ENCODE data around the gene KRT24. TPM values are rescaled to one million over a fixed set of nuclear protein-coding genes. Genes with fewer than 3 reads are reported as not detected.

Gene KRT24
- total RNA-seq, 2 donors from 2014 or later: 0.57 to 1.1 TPM

DNA sequence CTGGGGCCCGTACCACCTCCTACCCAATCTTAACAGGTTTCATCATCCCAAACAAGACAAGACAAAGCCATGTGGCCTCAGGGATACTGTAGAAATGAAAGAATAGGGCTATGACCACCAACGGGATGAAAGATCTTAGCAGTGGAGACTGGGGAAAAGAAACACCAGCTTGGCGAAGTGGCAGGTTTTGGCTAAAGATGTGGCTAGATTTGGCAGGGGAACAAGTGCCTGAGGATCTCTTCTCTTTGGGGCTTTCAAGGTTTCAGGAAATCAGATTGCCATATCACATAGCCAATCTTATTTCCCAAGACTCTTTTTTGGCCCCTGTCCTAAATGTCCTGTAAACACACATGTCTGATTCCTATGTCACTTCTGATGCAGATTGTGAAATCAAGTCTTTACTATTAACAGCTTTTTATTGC, 6.9 kb downstream of the KRT24 start:
- H3K36me3 ChIP-seq: no peaks in the 10 kb centered on the region
- no peak overlapping the region for H3K27ac ChIP-seq
- TF ChIP-seq, protein P1, sequence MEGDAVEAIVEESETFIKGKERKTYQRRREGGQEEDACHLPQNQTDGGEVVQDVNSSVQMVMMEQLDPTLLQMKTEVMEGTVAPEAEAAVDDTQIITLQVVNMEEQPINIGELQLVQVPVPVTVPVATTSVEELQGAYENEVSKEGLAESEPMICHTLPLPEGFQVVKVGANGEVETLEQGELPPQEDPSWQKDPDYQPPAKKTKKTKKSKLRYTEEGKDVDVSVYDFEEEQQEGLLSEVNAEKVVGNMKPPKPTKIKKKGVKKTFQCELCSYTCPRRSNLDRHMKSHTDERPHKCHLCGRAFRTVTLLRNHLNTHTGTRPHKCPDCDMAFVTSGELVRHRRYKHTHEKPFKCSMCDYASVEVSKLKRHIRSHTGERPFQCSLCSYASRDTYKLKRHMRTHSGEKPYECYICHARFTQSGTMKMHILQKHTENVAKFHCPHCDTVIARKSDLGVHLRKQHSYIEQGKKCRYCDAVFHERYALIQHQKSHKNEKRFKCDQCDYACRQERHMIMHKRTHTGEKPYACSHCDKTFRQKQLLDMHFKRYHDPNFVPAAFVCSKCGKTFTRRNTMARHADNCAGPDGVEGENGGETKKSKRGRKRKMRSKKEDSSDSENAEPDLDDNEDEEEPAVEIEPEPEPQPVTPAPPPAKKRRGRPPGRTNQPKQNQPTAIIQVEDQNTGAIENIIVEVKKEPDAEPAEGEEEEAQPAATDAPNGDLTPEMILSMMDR (IDR thresholded peaks at IDR 0.05): no peak

DNA sequence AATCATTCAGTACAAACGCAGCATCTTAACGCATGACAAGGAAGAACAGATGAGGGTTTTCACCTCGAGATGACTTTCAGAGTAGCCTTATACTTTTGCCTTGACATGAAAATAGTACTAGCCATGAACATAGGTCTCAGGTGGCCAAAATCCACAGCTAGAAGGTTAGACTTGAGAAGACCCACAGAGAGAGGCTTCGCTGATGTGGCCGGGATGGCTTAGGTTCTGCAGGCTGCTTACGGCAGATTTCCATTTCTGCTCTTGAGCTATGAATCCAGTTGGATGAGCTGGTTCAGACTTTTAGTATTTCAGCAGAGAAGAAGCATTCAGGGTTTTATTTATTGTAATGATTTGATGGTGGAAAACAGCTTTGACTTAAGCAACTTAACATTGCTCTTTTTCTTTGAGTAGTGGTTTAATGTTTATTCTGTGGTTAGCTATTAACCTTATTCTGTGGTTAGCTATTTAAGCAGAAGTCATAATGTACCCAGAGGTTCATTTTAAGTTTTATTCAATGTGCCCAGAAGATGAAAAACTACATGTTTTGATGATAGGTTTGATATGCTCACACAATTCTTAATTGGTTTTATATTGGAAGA, 7.6 kb downstream of the KRT24 start:
- TF ChIP-seq, protein P1 (IDR thresholded peaks at IDR 0.05): no peak
- Histone ChIP-seq H3K4me3 (no peak overlapping the region), H3K4me1 (no peaks in the 10 kb centered on the region), H3K27me3 (no peaks in the 10 kb centered on the region), H3K27ac (no peak overlapping the region), H3K36me3 (no peaks in the 10 kb centered on the region), H3K9ac (ENCODE audit: low read depth in 2 of 2, low read length in 2 of 2) (no peak overlapping the region), H3K9me3 (no peaks in the 10 kb centered on the region)
- intact Hi-C loops (cut with DNase I): no loop called here
- no peak for DNase-seq

More for the DNA sequence above, 6.9 kb downstream of the KRT24 start:
- H3K4me1 ChIP-seq: no peaks in the 10 kb centered on the region
- no peak overlapping the region for H3K9ac ChIP-seq (ENCODE audit: low read depth in 2 of 2, low read length in 2 of 2)
- no peaks in the 10 kb centered on the region for H3K27me3 ChIP-seq
- no peak overlapping the region for H3K4me3 ChIP-seq
- H3K9me3 ChIP-seq: no peaks in the 10 kb centered on the region
- DNase-seq: no peak
- intact Hi-C loops (cut with DNase I): no loop called here

DNA sequence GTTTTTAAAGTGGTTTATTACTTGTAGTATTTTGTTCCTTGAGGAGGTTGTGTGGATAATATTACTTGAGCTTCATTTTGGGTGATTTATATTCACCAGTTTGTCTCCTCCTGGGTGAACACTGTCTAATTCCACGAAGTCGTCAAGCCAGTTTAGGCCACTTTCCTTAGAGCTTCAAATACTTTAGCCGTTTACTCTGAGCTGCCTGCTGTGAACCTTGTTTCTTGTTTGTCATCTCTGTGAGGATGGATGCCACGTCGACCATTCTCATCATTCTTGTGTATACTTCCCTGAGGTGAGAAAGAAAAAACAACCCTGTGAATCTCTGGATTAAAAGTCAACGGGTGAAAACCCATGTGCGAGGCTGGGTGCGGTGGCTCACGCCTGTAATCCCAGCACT, 9.0 kb downstream of the KRT24 start:
- Histone ChIP-seq H3K27me3 (no peaks in the 10 kb centered on the region), H3K9ac (ENCODE audit: low read depth in 2 of 2, low read length in 2 of 2) (no peak overlapping the region), H3K4me1 (no peaks in the 10 kb centered on the region), H3K4me3 (no peak overlapping the region), H3K36me3 (no peaks in the 10 kb centered on the region), H3K9me3 (no peaks in the 10 kb centered on the region), H3K27ac (no peak overlapping the region)
- intact Hi-C loops (cut with DNase I): no loop called here
- TF ChIP-seq, protein P1 (IDR thresholded peaks at IDR 0.05): no peak
- DNase-seq: no peak

DNA sequence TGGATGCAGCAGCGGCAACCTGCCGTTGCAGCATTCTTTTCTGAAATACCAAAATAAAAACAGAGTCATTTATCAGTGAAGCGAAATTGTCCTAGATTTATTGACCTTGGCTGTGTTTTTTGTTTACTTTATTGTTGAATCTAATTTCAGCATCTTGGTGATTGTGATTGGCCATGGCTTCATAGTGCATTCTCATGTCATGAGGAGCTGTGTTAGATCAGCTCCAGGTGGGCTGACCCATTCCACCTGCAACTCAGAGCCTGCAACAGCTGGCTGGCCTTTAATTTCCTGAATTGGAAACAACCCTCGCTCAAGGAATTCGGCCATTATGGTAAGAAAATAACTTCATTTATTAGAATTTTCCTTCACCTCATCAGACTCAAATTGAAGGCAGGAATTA, 16.4 kb downstream of the KRT24 start:
- H3K4me1 ChIP-seq: no peaks in the 10 kb centered on the region
- no peaks in the 10 kb centered on the region for H3K27me3 ChIP-seq
- no peak overlapping the region for H3K4me3 ChIP-seq
- intact Hi-C loops (cut with DNase I): no loop called here
- no peaks in the 10 kb centered on the region for H3K9me3 ChIP-seq
- H3K9ac ChIP-seq (ENCODE audit: low read depth in 2 of 2, low read length in 2 of 2): no peak overlapping the region
- no peak overlapping the region for H3K27ac ChIP-seq
- H3K36me3 ChIP-seq: no peaks in the 10 kb centered on the region
- TF ChIP-seq, protein P1 (IDR thresholded peaks at IDR 0.05): no peak
- DNase-seq: no peak

DNA sequence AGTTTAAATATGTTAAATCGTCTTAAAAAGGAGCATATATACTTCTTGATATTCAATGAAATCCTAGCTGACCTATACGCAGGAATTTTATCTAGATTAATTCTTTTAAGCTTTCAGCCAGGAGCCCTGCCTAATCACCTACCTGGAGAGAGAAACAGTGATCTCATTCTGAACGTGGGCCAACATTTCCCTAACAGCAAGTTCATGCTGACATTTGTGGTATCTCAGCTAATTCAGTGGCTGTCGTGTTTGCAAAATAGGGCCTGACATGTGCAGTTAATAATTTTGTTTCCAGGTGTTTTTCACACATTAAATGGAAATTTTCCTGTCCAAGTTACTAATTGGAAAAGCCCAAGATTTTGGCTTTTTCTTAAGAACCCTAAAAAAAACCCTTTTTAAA, 17.4 kb downstream of the KRT24 start:
- no peak overlapping the region for H3K27ac ChIP-seq
- DNase-seq: no peak
- no peaks in the 10 kb centered on the region for H3K9me3 ChIP-seq
- H3K27me3 ChIP-seq: no peaks in the 10 kb centered on the region
- no peaks in the 10 kb centered on the region for H3K4me1 ChIP-seq
- TF ChIP-seq, protein P1 (IDR thresholded peaks at IDR 0.05): no peak
- no peak overlapping the region for H3K9ac ChIP-seq (ENCODE audit: low read depth in 2 of 2, low read length in 2 of 2)
- H3K36me3 ChIP-seq: no peaks in the 10 kb centered on the region
- no peak overlapping the region for H3K4me3 ChIP-seq
- intact Hi-C loops (cut with DNase I): no loop called here
